Hindlimb muscle (tissue), 1 donor: ENCODE data around the gene ARHGAP23. TPM values are rescaled to one million over a fixed set of nuclear protein-coding genes. Genes with fewer than 3 reads are reported as not detected.

Source experiments
- DNase-seq: peaks from one replicate; pipeline ENCODE4 v3.0.0-alpha.2; 2013
- polyA plus RNA-seq: library from polyadenylated mRNA; unstranded; fragments of 120-200 nt; gene quantifications from one replicate; pipeline ENCODE4 v1.2.1, GENCODE V29; 2013; ENCODE audit not compliant: insufficient read length

The ARHGAP23 gene
- polyA plus RNA-seq, result 47.9 TPM

GRCh38 chr17:38428112-38428642 lies at the start of gene ARHGAP23:
ARHGAP23 (plus strand) TSS chr17:38428464; CDS start chr17:38428486, 22 bp downstream.
- no peak for DNase-seq

DNA sequence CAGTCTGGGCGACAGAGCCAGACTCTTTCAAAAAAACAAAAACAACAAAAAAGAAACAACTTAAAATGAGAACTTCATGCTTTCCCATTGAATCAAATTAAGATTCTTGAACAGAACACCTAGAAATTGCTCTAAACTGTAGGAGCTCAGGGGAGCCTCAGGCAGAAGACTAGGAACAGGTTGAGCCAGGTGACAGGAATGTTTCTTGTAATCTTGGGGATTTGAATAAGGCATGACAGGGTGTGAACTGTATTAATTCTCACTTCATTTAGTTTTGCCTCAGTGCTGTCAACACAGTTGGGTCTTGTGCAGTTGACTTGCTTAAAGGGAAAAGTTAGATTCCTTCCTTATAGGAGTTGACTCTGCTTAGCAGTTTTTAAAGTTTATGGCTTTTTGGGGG lies 48.8 kb upstream of the ARHGAP23 start:
- DNase-seq, result no peak

DNA sequence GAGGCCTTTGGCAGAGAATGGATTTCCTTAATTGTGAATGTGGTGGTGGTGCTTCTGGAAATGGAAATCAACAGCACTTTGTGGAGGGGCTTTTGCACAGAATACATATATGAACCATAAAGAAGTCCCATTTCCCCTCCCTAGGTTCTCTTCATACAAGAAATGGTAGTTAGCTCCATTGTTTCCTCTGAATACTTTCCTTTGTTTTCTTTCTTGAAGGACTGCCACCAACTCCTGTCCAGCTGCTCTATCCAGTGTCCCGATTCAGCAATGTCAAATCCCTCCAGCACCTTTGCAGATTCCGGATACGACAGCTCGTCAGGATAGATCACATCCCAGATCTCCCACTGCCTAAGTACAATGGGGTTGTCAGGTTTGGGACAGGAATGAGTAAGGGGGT lies 33.2 kb upstream of the ARHGAP23 start:
- no peak for DNase-seq

DNA sequence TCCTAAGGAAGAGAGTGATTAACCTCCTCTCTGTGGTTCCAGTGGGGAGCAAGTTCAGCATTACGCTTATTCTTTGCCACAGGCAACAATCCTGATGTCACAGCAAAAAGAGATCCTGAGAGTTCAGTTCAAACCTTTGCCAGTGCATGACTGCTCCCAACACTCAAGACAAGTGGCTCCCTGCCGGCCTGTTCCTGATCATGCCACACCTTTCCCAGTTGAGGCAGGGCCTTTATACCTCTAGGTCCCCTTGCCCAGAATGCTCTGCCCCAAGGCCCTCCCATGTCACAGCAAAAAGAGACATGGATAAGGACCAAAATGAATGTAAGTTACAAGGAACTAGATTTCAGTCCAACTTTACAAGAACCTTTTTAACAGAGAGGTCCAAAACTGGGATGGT lies 31.0 kb upstream of the ARHGAP23 start:
- DNase-seq, result no peak

DNA sequence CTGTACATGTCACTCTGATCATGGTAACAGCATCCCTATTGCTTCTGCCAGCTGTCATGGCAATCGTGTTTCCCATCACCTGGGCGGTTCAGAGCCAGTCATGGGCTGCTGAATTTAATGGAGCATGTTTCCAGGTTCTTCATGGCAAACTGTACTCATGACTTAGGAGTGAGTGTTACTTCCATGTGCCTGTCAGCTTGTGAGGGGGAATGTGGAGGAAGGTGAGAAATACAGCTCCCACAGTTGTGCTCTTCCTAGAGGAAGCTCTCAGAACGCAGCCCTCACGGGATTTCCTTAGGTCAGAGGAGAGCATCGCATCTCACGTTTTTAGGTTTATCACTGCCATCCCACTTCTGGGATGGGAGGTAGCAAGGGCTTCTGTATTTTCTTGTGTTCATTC lies 28.0 kb upstream of the ARHGAP23 start:
- no peak for DNase-seq

DNA sequence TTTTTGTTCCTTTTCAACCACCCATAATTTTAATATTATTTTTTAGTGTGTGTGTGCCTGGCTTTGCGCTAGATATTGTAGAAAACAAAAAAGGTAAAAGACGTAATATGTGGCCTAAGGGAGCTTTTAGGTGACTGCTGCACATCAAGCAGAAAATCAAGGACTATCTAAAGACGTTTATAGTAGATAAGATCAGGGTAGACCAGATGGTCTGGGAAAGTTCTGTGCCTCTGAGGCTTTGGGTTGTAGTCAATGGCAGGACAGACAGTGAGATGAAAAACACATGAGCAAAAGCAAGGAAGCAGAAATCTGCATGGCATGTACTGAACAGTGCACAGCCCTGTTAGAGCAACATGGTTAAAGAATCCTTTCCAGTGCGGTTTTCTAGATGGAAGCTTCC lies 26.8 kb upstream of the ARHGAP23 start:
- no peak for DNase-seq

- no peak for DNase-seq
These were observed 25.4 kb upstream of the ARHGAP23 start for GRCh38 chr17:38402897-38403296.

DNA sequence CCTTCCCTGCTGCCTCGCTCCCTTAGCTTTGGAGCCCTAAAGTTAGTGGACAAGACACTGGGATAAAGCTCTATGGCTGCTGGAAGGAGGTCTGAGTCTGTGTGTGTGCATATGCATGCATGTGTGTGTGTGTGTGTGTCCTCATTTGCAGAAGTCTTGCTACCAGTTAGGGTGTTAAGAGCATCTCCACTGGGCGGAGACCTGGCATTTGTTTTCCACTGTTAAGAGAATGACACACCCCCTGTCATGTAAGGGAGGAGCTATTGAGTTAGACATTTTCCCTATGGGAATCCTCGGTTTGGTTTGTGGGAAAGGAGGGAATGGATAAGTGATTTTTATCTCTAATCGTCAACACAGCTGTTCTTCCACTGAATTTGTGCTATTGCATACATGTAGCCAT lies 24.8 kb upstream of the ARHGAP23 start:
- DNase-seq, result no peak

GRCh38 chr17:38404174-38404943 lies 23.9 kb upstream of the ARHGAP23 start:
- DNase-seq, result no peak

- no peak for DNase-seq
These were observed 22.6 kb upstream of the ARHGAP23 start for GRCh38 chr17:38405654-38406053.

DNA sequence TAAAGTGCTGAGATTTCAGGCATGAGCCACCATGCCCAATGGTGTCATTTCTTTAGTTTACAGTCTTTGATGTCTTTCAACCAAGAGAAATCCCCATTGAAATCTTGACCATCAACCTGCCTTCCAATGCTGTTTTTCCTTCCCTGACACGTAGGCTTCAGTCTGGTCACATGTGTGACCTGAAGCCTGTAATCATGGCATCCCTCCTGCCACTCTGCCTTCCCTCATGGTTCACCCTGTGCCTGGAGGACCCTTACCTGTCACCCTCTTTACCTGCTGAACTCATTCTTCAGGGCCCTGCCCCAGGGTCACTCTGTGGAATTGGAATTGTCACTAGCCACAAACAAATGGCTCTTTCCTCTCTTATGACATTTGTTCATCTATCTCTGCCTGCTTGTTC lies 18.1 kb upstream of the ARHGAP23 start:
- DNase-seq, result no peak

DNA sequence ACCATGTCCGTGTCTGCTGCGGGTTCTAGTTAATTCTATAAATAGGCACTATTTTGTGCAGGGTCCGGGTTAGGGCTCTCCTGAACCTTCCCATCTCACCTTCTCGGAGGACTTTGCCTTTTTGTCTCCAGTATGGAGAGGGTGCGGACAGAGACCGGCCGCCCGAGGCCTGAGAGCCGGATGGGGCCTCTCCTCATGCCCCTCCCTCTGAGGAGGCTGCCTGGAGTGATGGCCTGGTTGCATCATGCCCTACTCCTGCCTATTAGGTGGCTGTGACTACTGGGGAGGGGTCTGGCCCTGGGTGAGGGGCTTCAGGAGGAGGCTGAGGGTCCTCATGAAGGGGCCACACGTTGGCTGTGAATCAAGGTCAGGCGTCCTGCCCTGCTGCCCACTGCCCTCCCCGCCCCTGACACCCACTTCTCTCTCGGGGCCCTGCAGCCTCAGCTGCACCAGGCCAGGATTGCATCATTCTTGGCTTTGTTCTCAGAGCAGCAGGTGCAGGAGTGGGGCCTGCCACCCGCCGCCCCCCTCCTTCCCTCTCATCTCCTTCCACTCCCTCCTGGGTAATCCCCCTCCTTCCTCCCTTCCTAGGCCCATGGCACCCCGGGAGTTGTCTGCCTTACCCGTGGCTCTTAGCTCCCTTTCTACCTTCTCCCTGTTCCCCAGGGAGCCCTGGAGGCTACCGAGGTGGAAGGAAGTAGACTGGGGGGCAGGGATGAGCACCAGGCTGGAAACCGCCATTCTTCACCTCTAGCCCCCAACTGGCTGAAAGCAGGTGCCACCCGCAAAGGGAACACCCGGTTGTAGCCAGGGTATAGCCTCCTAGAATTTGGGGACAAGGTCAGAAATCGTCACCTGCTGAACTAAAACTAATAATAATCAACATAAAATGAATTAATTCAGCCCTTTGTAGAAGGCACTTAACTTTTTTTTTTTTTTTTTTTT lies 12.7 kb upstream of the ARHGAP23 start:
- DNase-seq, result no peak

- DNase-seq, result no peak
These were observed 11.4 kb upstream of the ARHGAP23 start for GRCh38 chr17:38416840-38417209.

DNA sequence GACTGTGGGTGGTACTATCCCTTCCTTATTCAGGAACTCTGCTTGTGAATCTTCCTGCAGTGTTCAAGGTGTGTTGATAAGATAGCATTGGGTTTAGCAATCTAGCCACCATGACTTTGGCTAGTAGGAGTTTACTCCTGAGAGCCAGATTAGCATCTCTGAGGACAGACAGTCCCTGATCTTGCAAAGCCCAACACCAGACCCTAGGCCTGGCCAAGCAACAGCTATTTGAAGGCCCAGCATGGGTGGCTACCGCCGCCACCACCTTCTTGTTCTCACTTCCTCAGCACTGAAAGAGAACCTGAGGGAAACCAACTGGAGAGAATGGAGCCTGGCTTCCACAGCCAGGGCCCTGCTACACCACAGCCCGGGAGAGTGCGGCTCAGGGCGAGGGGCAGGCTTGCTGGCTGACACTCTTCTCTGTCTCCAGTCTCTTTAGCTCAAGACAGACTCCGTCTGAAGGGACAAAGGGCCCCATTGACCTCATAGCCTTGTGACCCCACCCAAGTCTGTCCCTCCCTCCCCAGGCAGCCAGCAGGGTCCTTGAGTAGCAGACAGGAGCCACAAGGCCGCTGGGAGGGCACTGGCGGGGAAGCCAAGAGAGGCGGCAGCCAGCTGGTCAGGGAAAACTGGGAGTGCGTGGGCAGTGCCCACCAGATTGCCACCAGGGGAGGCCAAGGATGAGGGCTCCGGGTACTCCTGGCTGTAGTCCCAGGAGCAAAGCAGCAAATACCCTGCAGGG lies 10.9 kb upstream of the ARHGAP23 start:
- DNase-seq, result no peak

DNA sequence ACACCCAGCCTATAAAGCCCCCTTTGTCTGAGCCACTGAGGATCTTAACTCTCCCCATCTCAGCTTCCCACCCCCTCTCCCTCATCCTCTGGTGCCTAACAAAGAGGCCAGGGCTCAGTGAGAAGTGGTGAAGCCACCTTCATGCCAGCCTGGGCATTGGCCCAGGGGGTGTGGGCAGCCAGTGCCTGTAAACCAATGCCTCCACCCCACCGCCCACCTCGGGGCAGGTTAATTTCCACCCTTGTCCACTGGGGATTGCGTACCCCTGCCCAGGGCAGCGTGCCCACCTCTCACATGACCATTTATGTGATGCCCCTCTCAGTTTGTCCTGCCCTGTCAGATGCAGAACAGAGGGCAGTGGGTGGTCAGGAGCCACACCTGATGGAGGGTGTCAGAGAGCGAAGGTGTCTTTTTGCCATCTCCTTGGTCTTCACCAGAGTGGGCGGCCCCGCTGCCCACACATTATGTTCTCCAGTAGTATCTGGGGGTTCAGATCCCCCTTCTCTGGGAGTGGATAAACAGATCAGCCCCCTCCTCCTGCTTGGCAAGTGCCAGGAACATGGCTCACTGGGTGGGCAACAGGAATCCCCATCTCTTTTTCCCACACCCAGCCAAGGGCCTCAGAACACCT lies 10.1 kb upstream of the ARHGAP23 start:
- DNase-seq, result no peak

- no peak for DNase-seq
These were observed 9.4 kb upstream of the ARHGAP23 start for GRCh38 chr17:38418693-38419507.

DNA sequence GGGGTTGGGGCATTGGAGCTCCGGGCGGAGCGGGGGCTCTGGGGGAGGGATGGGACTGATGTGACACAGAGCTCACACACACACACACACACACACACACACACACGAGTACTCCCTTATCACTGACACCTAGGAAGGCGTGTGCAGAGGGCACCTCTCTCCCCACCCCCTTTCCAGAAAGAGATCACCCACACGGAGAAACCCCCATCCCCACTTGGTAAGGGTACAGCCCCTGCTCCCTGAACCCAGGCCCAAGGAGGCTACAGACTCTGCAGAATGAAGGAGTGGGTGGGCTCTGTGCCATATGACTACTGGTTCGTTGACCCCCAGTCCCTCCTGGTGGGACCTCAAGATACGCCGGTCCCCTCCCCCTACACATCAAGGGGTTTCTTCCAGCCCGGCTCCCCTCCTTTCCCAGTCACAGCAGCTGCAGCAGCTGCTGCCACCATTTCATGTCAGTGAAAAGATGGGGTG lies 8.7 kb upstream of the ARHGAP23 start:
- no peak for DNase-seq

DNA sequence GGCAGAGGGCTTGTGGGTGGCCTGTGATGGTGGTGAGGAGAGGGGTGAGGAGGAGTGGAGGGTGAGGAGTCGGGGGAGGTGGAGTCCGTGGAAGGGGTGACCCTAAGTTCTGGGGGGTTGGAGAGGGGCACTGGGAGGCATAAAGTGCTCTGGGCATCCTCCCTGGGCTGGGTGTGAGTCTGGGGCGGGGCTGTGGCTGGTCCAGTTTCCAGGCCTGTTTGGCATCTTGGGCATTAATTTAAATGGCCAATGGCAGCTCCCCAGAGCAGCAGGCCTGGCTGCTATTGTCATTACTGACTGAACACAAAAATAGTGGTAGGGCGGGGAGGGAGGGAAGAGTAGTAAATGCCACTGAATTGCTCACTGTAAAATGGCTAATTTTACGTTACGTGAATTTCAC lies 7.7 kb upstream of the ARHGAP23 start:
- no peak for DNase-seq

DNA sequence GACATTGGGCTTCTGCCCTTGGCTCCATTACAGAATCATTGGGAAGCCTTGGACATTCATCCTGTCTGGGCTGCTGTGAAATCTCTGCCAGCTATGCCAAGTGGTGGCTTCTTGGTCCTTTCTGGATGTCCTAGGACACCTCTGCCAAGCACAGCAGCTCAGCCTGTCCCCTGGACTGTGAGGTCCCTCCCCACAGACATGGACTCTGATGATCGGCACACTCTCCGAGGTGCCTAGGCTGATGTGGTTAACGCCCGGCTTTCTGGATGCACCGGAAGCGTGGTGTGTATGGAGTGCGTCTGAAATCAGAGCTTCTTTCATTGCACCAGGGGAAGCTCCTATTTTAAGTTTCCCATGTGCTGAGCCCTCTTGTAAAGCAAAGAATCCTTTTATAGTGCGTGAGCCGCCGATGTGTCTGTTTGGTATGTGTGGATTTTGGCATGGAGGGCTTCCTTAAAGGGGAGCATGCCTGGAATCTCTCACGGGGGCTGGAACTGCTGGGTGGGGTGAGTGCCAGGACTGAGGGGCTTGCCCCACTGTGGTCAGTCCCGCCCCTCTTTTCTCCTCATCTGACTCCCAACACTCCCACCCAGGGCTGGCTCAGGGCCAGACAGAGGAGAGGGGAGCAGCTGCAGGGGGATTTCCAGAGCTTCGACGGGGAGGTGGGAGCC lies 7.0 kb upstream of the ARHGAP23 start:
- DNase-seq, result peak; percentile 63
